GM23338 (cell line): Measurements from ENCODE around the gene KLHL17. TPM values are rescaled to one million over a fixed set of nuclear protein-coding genes. Genes with fewer than 3 reads are reported as not detected.

Source experiments
- ATAC-seq: fragments of 200-7000 bp; cut with Tn5 transposase; 3 replicates; pipeline ENCODE4 v1.9.1; 2020
- DNase-seq: peaks from one replicate; pipeline ENCODE4 v3.0.0-alpha.2; 2015; ENCODE audit warnings: low spot score
- H2AFZ ChIP-seq: fragments of 200-600 bp; sonication (generic); 2 replicates; pipeline ENCODE4 v1.8.0; 2016; ENCODE audit warnings: antibody characterized with exemption, mild to moderate bottlenecking, moderate library complexity
- H3F3A ChIP-seq: fragments of 200-600 bp; sonication (generic); replicated peaks from 2 replicates; pipeline ENCODE4 v1.8.0; 2017; ENCODE audit warnings: antibody characterized with exemption, mixed run types, low read depth
- H3K27ac ChIP-seq: fragments of 200-600 bp; sonication (generic); 2 replicates; pipeline ENCODE4 v1.6.1; 2016; ENCODE audit warnings: low read depth
- H3K27me3 ChIP-seq: fragments of 200-600 bp; sonication (generic); 2 replicates; pipeline ENCODE4 v1.8.0; 2016; ENCODE audit warnings: mild to moderate bottlenecking, mixed run types, moderate library complexity; ENCODE audit not compliant: insufficient read depth
- H3K36me3 ChIP-seq: fragments of 200-600 bp; sonication (generic); 2 replicates; pipeline ENCODE4 v1.8.0; 2016; ENCODE audit warnings: mild to moderate bottlenecking; ENCODE audit not compliant: insufficient read depth
- H3K4me1 ChIP-seq: fragments of 200-600 bp; sonication (generic); 2 replicates; pipeline ENCODE4 v1.8.0; 2016; ENCODE audit warnings: mild to moderate bottlenecking, moderate library complexity; ENCODE audit not compliant: insufficient read depth
- H3K4me2 ChIP-seq: fragments of 200-600 bp; sonication (generic); 2 replicates; pipeline ENCODE4 v1.7.1; 2017; ENCODE audit warnings: mixed run types
- H3K4me3 ChIP-seq: fragments of 200-600 bp; sonication (generic); 2 replicates; pipeline ENCODE4 v1.6.1; 2016; ENCODE audit warnings: mixed run types
- H3K79me2 ChIP-seq: fragments of 200-600 bp; sonication (generic); replicated peaks from 2 replicates; pipeline ENCODE4 v1.8.0; 2017; ENCODE audit warnings: mild to moderate bottlenecking; ENCODE audit not compliant: insufficient read depth
- H3K9me2 ChIP-seq: fragments of 200-600 bp; sonication (generic); 2 replicates; pipeline ENCODE4 v1.8.0; 2017; ENCODE audit not compliant: insufficient read depth
- H4K20me1 ChIP-seq: fragments of 200-600 bp; sonication (generic); replicated peaks from 2 replicates; pipeline ENCODE4 v1.8.0; 2017; ENCODE audit warnings: mild to moderate bottlenecking; ENCODE audit not compliant: insufficient read depth
- H3K27ac Mint-ChIP-seq: 2 replicates; pipeline ENCODE4 v1.8.0; 2020; ENCODE audit warnings: inconsistent platforms, mild to moderate bottlenecking, moderate library complexity, mixed read lengths
- H3K27me3 Mint-ChIP-seq: 3 replicates; pipeline ENCODE4 v1.8.0; 2022; ENCODE audit warnings: low read depth, mild to moderate bottlenecking, moderate library complexity, mixed read lengths, inconsistent platforms; ENCODE audit not compliant: insufficient read depth, poor library complexity
- H3K36me3 Mint-ChIP-seq: 3 replicates; pipeline ENCODE4 v1.8.0; 2021; ENCODE audit warnings: low read depth, mild to moderate bottlenecking, inconsistent platforms, moderate library complexity, mixed read lengths
- H3K4me1 Mint-ChIP-seq: 3 replicates; pipeline ENCODE4 v1.8.0; 2020; ENCODE audit warnings: mild to moderate bottlenecking, inconsistent platforms, mixed read lengths
- H3K4me3 Mint-ChIP-seq: 3 replicates; pipeline ENCODE4 v1.8.0; 2021; ENCODE audit warnings: moderate library complexity, mild to moderate bottlenecking, inconsistent platforms, mixed read lengths
- H3K9me3 Mint-ChIP-seq: 3 replicates; pipeline ENCODE4 v1.8.0; 2020; ENCODE audit warnings: moderate library complexity, mild to moderate bottlenecking, inconsistent platforms, mixed read lengths
- CREB1 ChIP-seq: fragments of 250-450 bp; sonication (Bioruptor Pico); IDR thresholded peaks from 2 replicates; pipeline ENCODE4 v1.5.0; 2020; ENCODE audit warnings: low read depth, mild to moderate bottlenecking, moderate library complexity
- ETS1 ChIP-seq: IDR thresholded peaks from 2 replicates; pipeline ENCODE4 v1.6.1; 2016; ENCODE audit warnings: antibody characterized with exemption
- EZH2 ChIP-seq: fragments of 200-600 bp; sonication (generic); IDR thresholded peaks from one replicate; pipeline ENCODE4 v1.8.0; 2017; ENCODE audit warnings: antibody characterized with exemption, mild to moderate bottlenecking, low read depth; ENCODE audit not compliant: unreplicated experiment
- EZH2phosphoT487 ChIP-seq: fragments of 200-600 bp; sonication (generic); IDR thresholded peaks from one replicate; pipeline ENCODE4 v1.8.1; 2018; ENCODE audit warnings: antibody characterized with exemption; ENCODE audit not compliant: unreplicated experiment
- JUNB ChIP-seq: IDR thresholded peaks from one replicate; pipeline ENCODE4 v1.6.1; 2016; ENCODE audit warnings: antibody characterized with exemption; ENCODE audit not compliant: unreplicated experiment
- POLR2AphosphoS5 ChIP-seq: IDR thresholded peaks from 2 replicates; pipeline ENCODE4 v1.6.1; 2016; ENCODE audit warnings: antibody characterized with exemption, low read depth
- REST ChIP-seq: IDR thresholded peaks from one replicate; pipeline ENCODE4 v1.6.1; 2018; ENCODE audit warnings: antibody characterized with exemption; ENCODE audit not compliant: unreplicated experiment
- ZNF462 ChIP-seq: fragments of 250-450 bp; sonication (Bioruptor Pico); IDR thresholded peaks from 2 replicates; pipeline ENCODE4 v1.5.0; 2020; ENCODE audit warnings: mild to moderate bottlenecking, moderate library complexity
- polyA plus RNA-seq: library from polyadenylated mRNA; unstranded; fragments of >200 nt; fragmentation: Nextera tagmentation; extraction: Ambion mirVana; gene quantifications from 2 replicates; pipeline ENCODE4 v1.2.1, GENCODE V29; 2016
- total RNA-seq: library from RNA; depleted of rRNA; stranded (reverse); fragments of >200 nt; shearing (Covaris generic); gene quantifications from 2 replicates; pipeline ENCODE4 v1.2.3, GENCODE V29; 2014

KLHL17 gene
- total and polyA plus RNA-seq, 2 experiments from 2014 or later = 16.5 to 37.1 TPM

GRCh38 chr1:1004780-1005697 lies 44.7 kb downstream of the KLHL17 start (continued):
- no peak for TF ChIP-seq ZNF462 (CRISPR knock-in tag)

GRCh38 chr1:1005774-1006304 lies 45.5 kb downstream of the KLHL17 start:
- ATAC-seq (no peak), DNase-seq (no peak)
- no peak overlapping the region for H2AFZ ChIP-seq
- H3K4me3 ChIP-seq = no peak overlapping the region
- no peaks in the 10 kb centered on the region for H3K9me2 ChIP-seq
- H3K4me1 ChIP-seq = peaks cover 8% of the 10 kb centered on the region; the same call in 1 of the 2 replicates
- H3K79me2 ChIP-seq = no peaks in the 10 kb centered on the region
- H3F3A ChIP-seq = peaks cover 3% of the 10 kb centered on the region; the same call in 1 of the 2 replicates
- peaks cover 65% of the 10 kb centered on the region for H3K27me3 ChIP-seq
- no peaks in the 10 kb centered on the region for H3K36me3 ChIP-seq
- Mint-ChIP-seq H3K27me3 (peaks cover 51% of the 10 kb centered on the region), H3K4me3 (no peak overlapping the region), H3K9me3 (peaks cover under 1% of the 10 kb centered on the region; the same call in 1 of the 3 replicates), H3K36me3 (no peaks in the 10 kb centered on the region), H3K4me1 (peaks cover 17% of the 10 kb centered on the region), H3K27ac (no peak overlapping the region)
- no peak overlapping the region for H3K4me2 ChIP-seq
- H3K27ac ChIP-seq = no peak overlapping the region
- no peaks in the 10 kb centered on the region; the same call in 1 of the 2 replicates for H4K20me1 ChIP-seq
- TF ChIP-seq EZH2 (no peak), REST (no peak), ETS1 (no peak), POLR2AphosphoS5 (no peak), JUNB (no peak), EZH2phosphoT487 (no peak), CREB1 (no peak)
